ENCODE data around the gene IGFL1. TPM values are rescaled to one million over a fixed set of nuclear protein-coding genes. Genes with fewer than 3 reads are reported as not detected.

IGFL1 gene
- total and polyA plus RNA-seq, 9 donors = not detected

GRCh38 chr19:46202426-46202825 lies 27.1 kb upstream of the IGFL1 start:
- intact Hi-C loops (cut with DNase I) = no loop called here
- Histone ChIP-seq H3K9me3 (no peaks in the 10 kb centered on the region), H3K27ac (no peak overlapping the region), H3K4me1 (ENCODE audit: insufficient read depth) (no peaks in the 10 kb centered on the region), H3K27me3 (no peaks in the 10 kb centered on the region), H3K4me3 (no peak overlapping the region), H3K36me3 (no peaks in the 10 kb centered on the region)
- 49 to 63% (median 61%) methylated on average over 4 of the region's 4 CpGs for WGBS, 3 donors
- TF ChIP-seq CTCF (IDR thresholded peaks at IDR 0.05) (no peak), POLR2A (IDR thresholded peaks at IDR 0.05) (no peak), EP300 (IDR thresholded peaks at IDR 0.05) (no peak)
- DNase-seq = no peak

GRCh38 chr19:46202872-46203860 lies 26.4 kb upstream of the IGFL1 start:
- WGBS, 3 donors = 85 to 90% (median 85%) methylated on average over 8 of the region's 8 CpGs
- intact Hi-C loops (cut with DNase I) = no loop called here
- no peak overlapping the region for H3K27ac ChIP-seq

GRCh38 chr19:46204008-46204407 lies 25.5 kb upstream of the IGFL1 start:
- Histone ChIP-seq H3K4me3 (no peak overlapping the region), H3K27ac (no peak overlapping the region), H3K4me1 (ENCODE audit: insufficient read depth) (no peaks in the 10 kb centered on the region), H3K27me3 (no peaks in the 10 kb centered on the region), H3K36me3 (no peaks in the 10 kb centered on the region), H3K9me3 (no peaks in the 10 kb centered on the region)
- DNase-seq = no peak
- 72 to 79% (median 76%) methylated on average over 5 of the region's 5 CpGs for WGBS, 3 donors
- intact Hi-C loops (cut with DNase I) = no loop called here
- TF ChIP-seq POLR2A (IDR thresholded peaks at IDR 0.05) (no peak), EP300 (IDR thresholded peaks at IDR 0.05) (no peak), CTCF (IDR thresholded peaks at IDR 0.05) (no peak)

More at GRCh38 chr19:46202872-46203860, 26.4 kb upstream of the IGFL1 start:
- Histone ChIP-seq H3K27me3 (no peaks in the 10 kb centered on the region), H3K9me3 (no peaks in the 10 kb centered on the region), H3K4me1 (ENCODE audit: insufficient read depth) (no peaks in the 10 kb centered on the region), H3K36me3 (no peaks in the 10 kb centered on the region), H3K4me3 (no peak overlapping the region)
- TF ChIP-seq POLR2A (IDR thresholded peaks at IDR 0.05) = no peak
- TF ChIP-seq CTCF (IDR thresholded peaks at IDR 0.05) = no peak
- TF ChIP-seq EP300 (IDR thresholded peaks at IDR 0.05) = no peak
- no peak for DNase-seq

GRCh38 chr19:46205183-46205984 lies 24.2 kb upstream of the IGFL1 start:
- TF ChIP-seq CTCF (IDR thresholded peaks at IDR 0.05) (no peak), POLR2A (IDR thresholded peaks at IDR 0.05) (no peak), EP300 (IDR thresholded peaks at IDR 0.05) (no peak)
- H3K27ac ChIP-seq = no peak overlapping the region
- H3K4me3 ChIP-seq = no peak overlapping the region
- no peaks in the 10 kb centered on the region for H3K36me3 ChIP-seq
- DNase-seq = no peak
- H3K4me1 ChIP-seq (ENCODE audit: insufficient read depth) = no peaks in the 10 kb centered on the region
- no peaks in the 10 kb centered on the region for H3K9me3 ChIP-seq
- intact Hi-C loops (cut with DNase I) = no loop called here
- no peaks in the 10 kb centered on the region for H3K27me3 ChIP-seq
- 61 to 70% (median 65%) methylated on average over 6 of the region's 6 CpGs for WGBS, 3 donors
